Omental fat pad (tissue), 4 donors: ENCODE results near the gene EIF4B. TPM values are rescaled to one million over a fixed set of nuclear protein-coding genes. Genes with fewer than 3 reads are reported as not detected.
A peak's percentile ranks its signal among the peaks of the same experiment; 100 is the strongest.

Experiments
- ATAC-seq: fragments of 150-250 bp; one replicate; pipeline ENCODE4 v1.9.1; 2016; ENCODE audit warnings: mild to moderate bottlenecking, moderate library complexity; ENCODE audit not compliant: low FRiP score
- DNase-seq: peaks from one replicate; pipeline ENCODE4 v3.0.0-alpha.2; 2019; ENCODE audit warnings: low spot score
- total RNA-seq, 4 donors: library from RNA; depleted of rRNA; stranded (reverse); fragments of >200 nt; gene quantifications; one replicate each; pipeline ENCODE4 v1.1.0, GENCODE V29; 2016
- TF ChIP-seq, protein P1 (sequence below), 3 donors: fragments of 450-650 bp; IDR thresholded peaks; one replicate each; pipeline ENCODE4 v1.5.1; 2016 to 2017; ENCODE audit warnings: antibody characterized with exemption in 3 of 3, mild to moderate bottlenecking in 3 of 3, moderate library complexity in 2 of 3

The EIF4B gene
- total RNA-seq, 4 donors from 2014 or later: 449 to 633 (median 553) TPM

GRCh38 chr12:53050426-53051057, 44.3 kb downstream of the EIF4B start:
- ATAC-seq (no peak), DNase-seq (no peak)
- TF ChIP-seq, protein P1, sequence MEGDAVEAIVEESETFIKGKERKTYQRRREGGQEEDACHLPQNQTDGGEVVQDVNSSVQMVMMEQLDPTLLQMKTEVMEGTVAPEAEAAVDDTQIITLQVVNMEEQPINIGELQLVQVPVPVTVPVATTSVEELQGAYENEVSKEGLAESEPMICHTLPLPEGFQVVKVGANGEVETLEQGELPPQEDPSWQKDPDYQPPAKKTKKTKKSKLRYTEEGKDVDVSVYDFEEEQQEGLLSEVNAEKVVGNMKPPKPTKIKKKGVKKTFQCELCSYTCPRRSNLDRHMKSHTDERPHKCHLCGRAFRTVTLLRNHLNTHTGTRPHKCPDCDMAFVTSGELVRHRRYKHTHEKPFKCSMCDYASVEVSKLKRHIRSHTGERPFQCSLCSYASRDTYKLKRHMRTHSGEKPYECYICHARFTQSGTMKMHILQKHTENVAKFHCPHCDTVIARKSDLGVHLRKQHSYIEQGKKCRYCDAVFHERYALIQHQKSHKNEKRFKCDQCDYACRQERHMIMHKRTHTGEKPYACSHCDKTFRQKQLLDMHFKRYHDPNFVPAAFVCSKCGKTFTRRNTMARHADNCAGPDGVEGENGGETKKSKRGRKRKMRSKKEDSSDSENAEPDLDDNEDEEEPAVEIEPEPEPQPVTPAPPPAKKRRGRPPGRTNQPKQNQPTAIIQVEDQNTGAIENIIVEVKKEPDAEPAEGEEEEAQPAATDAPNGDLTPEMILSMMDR (IDR thresholded peaks at IDR 0.05): no peak

- TF ChIP-seq, protein P1 (IDR thresholded peaks at IDR 0.05): no peak
- DNase-seq (peak; percentile 24), ATAC-seq (no peak)
These were observed 45.0 kb downstream of the EIF4B start for GRCh38 chr12:53051058-53051880.

- DNase-seq (no peak), ATAC-seq (no peak)
- TF ChIP-seq, protein P1 (IDR thresholded peaks at IDR 0.05): no peak
These were observed 45.7 kb downstream of the EIF4B start for GRCh38 chr12:53051881-53052412.

DNA sequence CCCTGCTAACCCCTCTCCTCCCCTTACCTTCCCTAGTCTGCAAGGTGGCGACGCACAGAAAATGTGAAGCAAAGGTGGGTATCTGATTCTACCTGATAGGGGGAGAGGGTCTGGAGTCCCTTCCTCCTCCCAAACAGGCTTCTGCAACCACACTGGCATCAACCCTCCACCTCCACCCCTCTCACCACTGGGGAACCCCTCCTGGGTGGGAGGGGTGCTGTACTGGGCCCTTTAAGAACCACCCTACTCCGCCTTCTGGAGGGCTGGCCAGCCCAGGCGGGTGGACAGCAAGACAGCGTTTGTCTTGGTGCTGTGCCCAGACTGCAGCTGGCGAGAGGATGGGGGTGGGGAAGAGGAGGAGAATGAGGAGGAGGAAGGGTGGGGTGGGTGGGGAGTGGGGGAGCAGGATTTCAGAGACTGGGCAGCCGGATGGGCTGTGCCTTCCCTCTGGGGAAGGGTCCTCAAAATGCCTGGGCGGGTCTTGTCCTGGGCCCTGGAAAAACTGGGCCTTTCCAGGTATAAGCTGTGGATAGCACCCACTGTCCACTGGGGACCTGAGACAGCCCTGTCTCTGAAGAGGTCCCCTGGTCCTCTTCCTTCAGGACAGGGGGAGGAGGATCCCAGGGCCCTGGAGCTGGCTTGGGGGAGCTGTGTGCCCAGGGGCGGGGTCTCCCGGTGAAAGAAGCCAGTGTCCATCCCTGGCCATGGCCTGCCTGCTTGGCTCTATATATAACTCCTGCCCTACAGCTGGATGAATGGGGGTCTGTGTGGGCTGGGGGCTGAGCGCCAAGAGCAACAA, 46.4 kb downstream of the EIF4B start:
- DNase-seq (no peak), ATAC-seq (no peak)
- TF ChIP-seq, protein P1 (IDR thresholded peaks at IDR 0.05): no peak

DNA sequence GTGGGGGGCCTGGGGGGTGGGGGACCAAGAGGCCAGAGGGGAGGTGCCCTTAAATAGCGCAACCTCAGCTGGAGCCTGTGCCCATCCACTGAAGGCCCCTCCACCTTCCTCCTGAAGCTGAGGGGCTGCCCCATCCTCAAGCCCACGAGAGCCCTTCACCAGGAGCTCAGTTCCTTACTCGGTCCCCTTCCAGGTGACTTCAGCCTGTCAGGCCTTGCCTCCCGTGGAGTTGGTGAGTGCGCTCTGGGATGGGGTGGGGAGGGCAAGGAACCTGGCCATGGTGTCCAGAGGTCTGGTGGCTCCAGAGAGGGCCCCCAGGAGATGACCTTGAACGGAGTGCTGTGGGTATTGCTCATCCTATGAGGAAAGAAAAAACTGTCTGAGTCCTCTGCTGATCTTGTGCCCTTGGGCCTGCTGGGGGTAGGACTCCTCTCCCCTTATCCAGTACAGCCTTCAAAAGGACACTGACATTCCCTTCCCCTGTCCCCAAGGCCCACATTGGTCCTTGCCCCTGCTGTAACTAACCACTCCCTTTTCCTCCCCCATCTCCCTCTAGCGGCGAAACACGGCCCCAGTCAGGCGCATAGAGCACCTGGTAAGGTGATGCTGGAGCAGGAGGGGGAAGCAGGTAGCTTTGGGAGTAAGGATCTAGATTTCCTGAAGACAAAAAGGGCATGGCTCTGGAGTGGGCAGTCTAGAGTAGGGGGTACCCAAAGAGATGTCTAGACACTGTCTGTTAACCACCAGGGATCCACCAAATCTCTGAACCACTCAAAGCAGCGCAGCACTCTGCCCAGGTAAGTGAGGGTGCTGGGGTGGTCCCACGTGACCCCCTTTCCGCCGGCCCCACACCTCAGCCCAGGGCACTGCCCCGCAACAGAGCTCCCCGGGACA, 47.2 kb downstream of the EIF4B start:
- DNase-seq (no peak), ATAC-seq (no peak)
- TF ChIP-seq, protein P1 (IDR thresholded peaks at IDR 0.05): no peak
